Activated CD8-positive, alpha-beta memory T cell treated with anti-CD3 and anti-CD28 coated beads for 1 hour (primary cell): Measurements from ENCODE around the gene KIAA1671.
A peak's percentile ranks its signal among the peaks of the same experiment; 100 is the strongest.
"Not testable (repeated sequence)": the region's sequence is repeated elsewhere in the genome, so short reads cannot be mapped to it uniquely, and the experiment has no call there.

Experiments
- DNase-seq, 2 donors: peaks; one replicate each; pipeline ENCODE4 v3.0.0-alpha.2; 2020; ENCODE audit warnings: low read depth in 1 of 2; ENCODE audit errors: extremely low read depth in 1 of 2

The KIAA1671 gene

DNA sequence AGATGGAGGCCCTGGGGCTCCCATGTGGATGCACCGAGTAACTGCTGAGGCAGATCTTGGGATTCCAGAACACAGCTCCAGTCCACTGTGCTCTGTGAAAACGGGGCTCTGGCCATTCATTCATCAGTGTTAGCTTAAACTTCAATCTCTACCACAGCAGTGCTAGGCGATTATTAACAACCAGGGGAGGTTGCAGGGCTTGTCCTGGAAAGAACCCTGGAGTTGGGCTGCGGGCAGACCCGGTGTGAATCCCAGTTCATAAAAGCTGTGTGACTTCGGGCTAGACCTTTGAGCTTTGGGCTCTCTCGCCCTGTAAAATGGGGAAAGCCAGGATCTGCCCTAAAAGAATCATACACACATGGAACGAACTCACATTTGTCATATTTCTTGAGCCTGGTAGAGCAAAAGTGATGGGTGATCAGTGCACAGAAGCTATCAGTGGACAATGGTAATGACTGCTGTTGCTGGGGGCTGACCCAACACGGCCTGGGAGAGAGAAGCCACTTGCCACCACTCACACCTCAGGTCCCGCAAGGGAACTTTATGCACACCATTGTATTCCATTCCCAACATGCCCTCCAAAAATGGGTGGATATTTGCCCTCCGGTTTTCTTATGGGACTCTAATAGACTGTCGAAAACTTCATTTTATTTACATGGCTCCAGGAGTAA lies 231.6 kb downstream of the KIAA1671 start:
- DNase-seq, result no peak

DNA sequence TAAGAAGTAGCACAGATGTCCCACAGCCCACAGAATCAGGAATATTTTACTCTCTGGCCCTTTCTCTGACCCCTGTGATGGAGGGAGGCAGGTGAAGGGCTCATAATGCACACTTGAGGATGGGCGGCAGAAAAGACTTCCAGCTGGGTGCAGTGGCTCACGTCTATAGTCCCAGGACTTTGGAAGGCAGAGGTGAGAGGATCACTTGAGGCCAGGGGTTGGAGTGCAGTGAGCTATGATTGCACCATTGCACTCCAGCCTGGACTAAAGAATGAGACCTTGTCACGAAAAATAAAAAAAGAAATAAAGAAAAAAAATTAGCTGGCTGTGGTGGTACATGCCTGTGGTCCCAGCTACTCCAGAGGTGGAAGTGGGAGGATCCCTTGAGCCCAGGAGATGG lies 233.6 kb downstream of the KIAA1671 start:
- no peak for DNase-seq

DNA sequence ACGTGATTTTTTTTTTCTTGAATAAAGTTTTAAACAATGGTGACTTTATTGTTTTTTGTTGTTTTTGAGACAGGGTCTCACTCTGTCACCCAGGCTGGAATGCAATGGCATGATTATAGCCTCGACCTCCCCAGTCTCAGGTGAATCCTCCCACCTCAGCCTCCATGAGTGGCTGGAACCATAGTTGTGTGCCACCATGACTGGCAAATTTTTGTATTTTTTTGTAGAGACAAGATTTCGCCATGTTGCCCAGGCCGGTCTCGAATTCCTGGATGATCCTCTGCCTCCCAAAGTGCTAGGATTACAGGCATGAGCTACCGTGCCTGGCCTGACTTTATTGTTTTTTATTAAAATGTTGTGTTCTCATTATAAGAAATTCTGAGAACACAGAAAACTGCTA lies 235.0 kb downstream of the KIAA1671 start:
- no peak for DNase-seq

DNA sequence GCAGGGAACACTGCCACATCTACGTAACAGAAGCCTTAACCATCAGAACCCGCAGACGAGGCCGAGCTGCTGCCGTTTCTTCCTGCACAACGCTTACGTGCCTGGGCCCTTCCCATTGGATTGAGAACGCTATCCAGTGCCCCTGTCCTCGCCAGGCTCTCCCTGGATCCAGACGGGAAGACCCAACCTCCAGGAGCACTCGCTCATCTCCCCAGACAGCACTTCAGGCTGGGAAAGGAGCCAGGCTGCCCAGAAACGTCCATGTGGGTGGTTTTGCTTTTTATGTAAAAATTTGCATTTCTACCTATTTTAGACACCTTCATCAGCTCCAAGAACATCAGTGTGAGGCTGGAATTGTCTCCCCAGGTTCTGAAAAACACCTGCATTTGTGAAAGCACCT lies 239.9 kb downstream of the KIAA1671 start:
- no peak for DNase-seq

DNA sequence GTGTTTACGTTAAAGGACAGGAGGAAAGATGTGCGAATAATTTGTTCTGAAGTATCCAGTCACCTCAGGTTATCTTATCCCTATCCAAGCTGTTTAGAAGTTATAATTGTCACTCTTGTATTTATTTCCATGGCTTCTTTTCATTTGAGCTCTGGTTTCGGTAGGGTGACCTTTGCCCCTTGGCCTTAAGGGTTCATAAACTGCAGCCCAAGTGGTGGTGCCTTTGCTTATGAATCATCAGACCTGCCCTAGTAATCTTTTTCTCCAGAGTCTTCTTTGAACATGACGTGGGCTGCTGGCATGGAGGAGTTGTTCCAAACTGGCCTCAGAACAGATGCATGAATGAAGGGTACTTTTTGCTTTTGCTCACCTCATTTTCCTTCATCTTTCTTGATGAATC lies 240.6 kb downstream of the KIAA1671 start:
- no peak for DNase-seq

DNA sequence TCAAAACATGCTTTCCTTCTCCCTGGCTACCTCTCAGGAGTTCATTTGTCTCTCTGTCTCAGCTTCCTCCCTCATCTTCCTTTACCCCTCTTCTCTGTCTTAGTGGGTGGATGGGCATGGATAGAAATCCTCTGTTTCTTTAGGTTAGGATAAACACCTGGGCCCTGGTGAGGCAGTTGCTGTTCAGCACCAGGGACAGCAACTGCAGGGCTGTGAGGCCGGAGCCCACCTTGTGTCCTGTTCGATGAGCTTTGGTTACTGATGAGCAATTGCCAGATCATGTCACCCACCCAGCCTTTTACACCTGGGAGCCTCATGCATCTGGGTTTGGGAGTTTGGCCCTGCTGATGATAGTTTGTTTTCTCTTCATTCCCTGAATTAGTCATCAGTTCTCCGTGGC lies 241.0 kb downstream of the KIAA1671 start:
- DNase-seq, result no peak

DNA sequence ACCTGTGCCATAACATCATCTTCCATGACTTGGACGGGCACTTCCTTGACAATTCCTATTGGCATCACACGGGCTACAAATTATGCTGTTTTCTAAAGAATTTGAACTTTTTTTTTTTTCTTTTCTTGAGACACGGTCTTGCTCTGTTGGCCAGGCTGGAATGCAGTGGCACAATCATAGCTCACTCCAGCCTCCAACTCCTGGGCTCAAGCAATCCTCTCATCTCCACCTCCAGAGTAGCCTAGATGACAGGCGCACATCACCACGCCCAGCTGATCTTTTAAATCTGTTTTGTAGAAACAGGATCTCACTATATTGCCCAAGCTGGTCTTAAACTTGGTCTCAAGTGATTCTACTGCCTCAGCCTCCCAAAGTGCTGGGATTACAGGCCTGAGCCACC lies 243.8 kb downstream of the KIAA1671 start:
- no peak for DNase-seq

DNA sequence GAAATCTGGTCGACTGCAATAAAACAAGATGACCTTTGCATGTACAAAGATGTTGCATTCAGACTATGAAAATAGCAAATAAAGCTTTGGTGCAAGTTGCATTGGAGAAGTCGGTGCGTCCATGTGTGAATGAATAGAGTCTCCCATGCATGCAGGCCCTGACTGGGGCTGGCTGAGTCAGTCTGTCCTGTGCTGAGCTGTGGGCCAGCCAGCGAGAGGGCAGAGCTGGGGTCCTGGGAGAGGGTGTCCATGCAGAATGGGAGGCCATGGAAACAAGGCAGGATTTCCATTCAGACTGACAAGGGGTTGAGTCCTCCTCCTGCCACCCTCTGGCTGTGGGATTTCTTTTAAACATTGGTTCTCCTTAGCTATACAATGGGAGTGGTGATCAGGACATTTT lies 244.8 kb downstream of the KIAA1671 start:
- no peak for DNase-seq

DNA sequence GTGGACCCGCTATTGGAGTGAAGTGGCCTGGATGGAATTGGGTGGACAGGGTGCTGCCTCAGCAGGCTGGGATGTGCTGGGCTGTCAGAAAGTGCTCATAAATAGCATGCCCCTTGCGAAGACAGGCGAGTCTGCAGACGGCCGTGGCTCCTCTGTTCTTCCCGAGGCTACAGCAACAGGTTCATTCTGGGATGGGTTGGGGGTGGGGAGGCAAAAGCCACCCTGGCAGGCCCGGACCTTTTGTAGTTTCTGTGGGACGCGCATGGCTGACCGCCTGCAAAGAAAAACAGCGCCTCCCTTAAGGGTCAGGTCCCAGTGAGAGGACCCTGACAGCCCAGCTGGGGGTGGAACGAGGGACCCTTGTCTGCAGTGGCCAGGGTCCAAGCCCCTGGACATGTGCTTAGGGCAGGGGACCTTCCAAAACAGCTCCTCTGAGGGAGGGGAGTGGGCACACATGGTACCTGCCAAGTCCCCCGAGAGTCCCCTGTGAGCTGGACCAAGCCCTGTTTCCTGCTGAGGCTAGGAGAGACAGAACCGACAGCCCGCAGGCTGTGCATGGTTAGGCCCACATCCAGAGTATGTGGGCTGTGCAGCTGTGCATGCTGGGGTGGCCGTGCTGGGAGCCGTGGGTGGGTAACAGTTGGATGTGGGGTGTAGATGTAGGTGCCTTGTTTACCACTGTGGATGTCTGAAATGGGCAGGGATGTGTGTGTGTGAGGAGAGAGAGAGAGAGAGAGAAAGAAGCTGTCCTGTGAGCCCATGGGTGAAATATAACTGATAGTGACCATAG lies 247.4 kb downstream of the KIAA1671 start, which contains the start of gene CRYBB3:
Gene CRYBB3, plus strand, starts transcription at position 128 of the 790 bp plus-strand sequence. CDS start 1,539 bp downstream, outside the sequence.
- no peak for DNase-seq

DNA sequence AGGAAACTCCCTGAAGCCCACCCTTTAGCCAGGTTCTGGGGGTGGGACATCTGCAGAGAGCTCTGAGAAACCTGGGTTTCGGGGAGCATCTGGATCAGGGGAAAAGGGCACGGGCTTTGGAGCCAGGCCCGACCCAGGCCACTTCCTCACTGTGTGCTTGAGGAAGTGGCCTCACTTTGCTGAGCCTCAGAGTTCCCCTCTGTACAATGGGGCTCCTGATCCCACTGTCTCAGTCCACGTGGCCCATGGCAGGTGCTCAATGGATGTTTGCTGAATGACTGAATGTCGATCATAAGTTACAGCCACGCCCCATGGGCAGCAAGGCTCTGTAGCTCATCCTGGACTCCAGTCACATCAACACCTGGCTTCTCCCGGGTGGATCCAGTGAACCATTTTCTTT lies 248.5 kb downstream of the KIAA1671 start:
- no peak for DNase-seq

DNA sequence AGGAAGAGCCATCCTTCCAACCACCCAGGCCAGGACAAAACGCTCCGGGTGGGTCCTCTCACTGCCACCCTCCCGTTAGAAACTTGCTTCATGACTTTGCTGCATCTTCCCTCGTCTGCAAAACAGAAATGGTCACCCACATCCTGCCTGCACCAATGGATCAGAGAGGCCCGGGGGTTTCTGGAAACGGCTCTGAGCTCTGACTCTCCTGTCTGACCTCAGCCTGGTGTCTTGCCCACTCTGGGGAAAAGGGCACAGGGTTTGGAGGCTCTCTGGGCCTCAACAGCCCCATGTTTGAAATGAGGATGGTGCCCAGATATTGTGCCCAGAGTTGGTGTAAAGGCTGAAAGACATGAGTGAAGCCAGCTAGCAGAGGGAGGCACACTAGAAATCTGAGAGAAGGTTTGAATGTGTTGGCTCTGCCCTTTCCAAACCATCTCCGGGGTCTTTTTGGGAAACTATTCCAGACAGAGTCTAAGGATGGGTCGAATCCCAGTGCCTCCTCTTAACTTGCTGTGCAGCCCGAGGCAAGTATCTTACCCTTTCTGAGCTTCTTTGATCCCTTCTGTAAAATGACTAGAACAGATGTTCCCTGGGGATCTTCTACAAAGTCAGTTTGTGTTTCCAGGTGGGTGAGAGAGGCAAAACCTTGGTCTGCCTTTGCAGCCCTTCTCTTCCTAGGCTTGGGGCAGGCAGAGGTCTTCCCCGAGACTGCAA lies 249.2 kb downstream of the KIAA1671 start:
- no peak for DNase-seq

DNA sequence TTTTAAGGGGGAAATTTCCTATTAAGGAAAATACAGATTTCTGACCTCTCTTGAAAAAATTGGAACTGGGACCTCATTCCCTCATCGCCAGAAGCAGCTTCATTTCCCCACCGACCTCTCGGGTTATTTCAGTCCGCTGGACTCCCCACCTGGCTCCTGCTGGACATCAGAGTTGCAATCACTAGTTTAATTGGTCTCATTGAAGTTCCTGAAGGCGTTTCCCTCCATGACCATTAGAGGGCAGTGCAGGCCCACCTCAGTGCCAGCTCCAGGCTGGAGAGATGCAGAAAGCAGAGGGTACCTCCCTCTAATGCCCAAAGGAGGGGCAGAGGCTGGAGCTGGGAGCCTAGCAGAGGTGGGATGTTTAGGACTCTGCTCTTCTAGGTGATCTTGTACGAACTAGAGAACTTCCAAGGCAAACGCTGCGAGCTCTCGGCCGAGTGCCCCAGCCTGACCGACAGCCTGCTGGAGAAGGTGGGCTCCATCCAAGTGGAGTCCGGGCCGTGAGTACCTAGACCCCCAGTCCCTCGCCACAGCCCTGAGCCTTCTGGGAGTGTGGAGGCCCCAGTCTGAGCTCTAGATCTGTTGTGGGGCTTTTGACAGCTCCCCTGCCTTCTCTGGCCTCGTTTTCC lies 249.9 kb downstream of the KIAA1671 start:
- DNase-seq, result peak in 1 of 2 donors; percentile 19

DNA sequence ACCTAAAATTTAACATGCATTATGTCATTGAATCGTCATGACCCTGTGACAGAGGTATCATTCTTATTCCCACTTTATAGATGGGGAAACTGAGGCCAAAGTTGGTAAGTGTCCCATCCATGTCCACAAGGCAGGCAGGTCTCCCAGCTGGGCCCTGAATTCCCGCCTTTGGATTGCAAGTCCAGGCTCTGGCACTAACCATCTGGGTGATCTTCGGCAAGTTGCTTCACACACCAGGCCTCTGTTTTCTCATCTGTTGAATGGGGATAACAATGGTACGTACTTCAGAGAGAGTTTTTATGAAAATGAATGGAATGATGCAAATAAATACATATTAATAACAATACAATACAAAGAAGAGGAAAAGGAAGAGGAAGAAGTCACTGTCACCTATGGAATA lies 250.6 kb downstream of the KIAA1671 start:
- no peak for DNase-seq

DNA sequence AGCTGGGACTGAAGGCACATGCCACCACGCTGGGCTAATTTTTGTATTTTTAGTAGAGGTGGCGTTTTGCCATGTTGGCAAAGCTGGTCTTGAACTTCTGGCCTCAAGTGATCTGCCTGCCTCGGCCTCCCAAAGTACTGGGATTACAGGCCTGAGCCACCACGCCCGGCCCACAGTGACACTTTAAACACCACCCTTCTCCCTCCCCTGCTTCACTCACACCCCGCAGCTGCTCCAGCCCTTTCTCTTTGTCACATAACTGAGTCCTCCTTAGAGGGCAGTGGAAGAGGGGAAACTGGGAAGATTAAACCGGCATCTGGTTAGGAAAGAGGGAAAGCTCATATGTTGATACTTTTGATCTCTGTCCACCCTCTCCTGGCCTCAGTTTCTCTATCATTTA lies 252.0 kb downstream of the KIAA1671 start:
- not testable (repeated sequence) for DNase-seq

DNA sequence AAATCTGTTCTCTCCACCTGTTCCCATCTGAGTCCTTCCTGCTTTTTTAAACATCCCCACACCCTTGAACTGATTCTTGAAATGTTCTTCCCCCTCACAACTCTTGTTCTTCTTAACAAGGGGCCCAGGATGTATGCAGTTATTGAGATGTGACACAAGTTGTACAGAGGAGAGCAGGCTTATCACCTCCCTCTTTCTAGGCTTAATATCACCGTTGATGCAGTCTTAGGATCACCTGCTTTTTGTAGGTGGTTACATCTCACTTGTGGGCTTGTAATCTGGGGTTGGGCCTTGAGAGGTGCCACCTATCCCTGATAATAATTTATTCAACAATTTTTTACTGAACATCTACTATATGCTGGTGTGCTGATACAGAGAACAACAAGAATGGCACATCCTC lies 253.3 kb downstream of the KIAA1671 start:
- DNase-seq, result no peak

DNA sequence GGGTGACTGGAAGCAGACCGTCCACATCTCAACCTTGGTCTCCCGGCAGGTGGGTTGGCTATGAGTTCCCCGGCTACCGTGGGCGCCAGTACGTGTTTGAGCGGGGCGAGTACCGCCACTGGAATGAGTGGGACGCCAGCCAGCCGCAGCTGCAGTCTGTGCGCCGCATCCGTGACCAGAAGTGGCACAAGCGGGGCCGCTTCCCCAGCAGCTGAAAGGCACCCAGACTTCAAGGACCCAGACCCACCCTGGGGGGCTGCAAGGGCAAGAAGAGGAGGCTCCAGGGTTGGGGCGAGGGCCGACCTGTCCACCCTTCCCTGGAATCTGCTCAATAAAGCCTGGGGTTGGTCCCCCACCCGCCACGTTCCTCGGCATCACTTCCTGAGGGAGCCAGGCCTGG lies 254.5 kb downstream of the KIAA1671 start:
- no peak for DNase-seq

DNA sequence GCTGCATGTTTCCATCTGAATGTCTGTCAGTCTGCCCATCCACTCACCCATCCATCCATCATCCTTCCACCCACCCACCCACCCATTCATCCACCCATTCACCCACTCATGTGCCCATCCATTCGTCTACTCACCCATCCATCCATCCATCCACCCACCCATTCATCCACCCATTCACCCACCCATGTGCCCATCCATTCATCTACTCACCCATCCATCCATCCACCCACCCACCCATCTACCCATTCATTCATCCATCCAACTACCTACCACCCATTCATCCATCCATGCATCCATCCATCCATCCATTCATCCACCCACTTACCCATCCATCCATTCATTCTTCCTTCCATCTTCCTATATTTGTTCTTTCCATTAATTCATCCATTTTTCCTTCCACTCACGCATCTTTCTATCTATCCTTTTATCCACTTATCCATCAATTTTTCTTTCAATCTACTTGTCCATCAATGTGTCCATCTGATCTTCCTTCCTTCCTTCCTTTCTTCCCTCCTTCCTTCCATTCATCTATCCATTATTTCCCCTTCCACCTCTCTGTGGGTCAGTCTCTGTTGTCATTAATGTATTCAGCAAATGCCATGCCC lies 255.1 kb downstream of the KIAA1671 start:
- no peak for DNase-seq

DNA sequence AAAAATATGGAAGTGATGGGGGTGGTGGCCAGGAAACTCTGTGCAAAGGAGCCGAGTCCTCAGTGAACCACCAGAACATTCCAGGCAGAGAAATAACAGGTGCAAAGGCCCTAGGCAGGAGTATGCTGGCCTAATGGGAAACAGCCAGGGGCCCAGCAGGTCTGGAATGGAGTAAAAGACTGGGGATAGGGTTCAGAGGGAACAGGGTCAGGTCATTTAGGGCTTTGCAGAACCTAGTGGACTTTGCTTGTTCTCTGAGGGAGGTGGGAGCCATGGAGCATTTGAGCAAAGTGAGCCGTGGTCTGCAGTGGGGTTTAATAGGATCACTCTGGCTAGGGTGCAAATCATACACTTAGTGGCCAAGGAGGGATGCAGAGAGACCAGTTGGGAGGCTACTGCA lies 255.8 kb downstream of the KIAA1671 start:
- DNase-seq, result no peak

DNA sequence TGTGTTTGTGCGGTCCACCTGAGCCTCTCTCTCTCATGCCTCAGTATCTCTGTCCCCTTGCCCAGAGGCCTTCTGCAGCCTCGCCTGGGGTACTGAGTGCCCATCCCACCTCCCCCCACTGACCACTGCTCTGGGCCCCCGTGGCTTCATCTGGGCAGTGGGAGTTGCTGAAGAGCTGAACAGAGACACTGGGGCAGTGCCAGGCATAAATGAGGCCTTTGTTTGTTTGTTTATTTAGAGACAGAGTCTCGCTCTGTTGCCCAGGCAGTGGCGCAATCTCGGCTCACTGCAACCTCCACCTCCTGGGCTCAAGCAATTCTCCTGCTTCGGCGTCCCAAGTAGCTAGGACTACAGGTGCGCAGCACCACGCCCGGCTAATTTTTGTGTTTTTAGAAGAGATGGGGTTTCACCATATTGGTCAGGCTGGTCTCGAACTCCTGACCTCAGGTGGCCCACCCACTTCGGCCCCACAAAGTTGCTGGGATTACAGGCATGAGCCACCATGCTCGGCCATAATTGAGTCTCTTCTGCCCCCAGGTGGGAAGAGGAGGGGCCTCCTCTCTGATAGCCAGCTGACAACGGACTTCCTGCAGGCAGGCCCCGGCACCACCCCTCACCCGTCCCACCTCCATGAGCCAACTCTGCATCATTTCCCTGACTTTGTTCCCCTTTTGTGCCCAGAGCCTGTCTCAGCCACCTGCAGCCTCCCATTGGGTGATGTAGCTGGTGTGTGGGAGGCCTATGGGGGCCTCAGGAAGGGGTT lies 256.4 kb downstream of the KIAA1671 start:
- no peak for DNase-seq

DNA sequence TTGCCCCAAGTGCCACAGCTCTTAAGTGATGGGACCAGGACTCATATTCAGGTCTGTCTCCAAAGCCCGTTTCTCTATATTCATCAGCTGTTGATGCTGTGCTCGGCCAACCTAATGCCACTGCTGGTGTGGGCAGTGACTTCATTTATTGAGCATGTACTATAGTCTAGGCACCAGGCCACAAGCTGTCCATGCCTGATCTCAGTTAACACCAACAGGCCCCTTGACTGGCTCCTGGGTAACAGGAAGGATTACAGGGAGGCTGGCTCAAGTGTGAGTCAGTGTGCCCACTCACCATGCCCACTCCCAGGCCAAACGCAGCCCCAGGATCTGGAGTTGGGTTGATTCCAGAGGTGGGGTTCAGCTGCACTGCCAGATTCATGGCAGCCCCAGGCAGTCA lies 258.3 kb downstream of the KIAA1671 start:
- no peak for DNase-seq
